ENCODE measurements around the gene OPRD1.
"Not testable (repeated sequence)": the region's sequence is repeated elsewhere in the genome, so short reads cannot be mapped to it uniquely, and the experiment has no call there.

OPRD1 gene

DNA sequence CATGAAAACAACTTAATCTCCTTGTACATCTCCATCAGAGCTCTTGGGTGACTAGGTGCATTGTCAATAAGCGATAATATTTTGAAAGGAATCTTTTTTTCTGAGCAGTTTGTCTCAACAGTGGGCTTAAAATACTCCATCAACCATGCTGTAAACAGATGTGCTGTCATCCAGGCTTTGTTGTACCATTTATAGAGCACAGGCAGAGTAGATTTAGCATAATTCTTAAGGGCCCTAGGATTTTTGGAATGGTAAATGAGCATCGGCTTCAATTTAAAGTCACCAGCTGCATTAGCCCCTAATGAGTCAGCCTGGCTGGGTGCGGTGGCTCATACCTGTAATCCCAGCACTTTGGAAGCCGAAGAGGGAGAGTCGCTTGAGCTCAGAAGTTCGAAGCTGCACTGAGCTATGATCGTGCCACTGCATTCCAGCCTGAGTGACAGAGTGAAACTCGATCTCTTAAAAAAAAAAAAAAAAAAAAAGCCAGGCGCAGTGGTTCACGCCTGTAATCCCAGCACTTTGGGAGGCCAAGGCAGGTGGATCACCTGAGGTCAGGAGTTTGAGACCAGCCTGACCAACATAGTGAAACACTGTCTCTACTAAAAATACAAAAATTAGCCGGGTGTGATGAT lies 16.4 kb downstream of the OPRD1 start:
- not testable (repeated sequence) for H3K27me3 ChIP-seq (ENCODE audit: control insufficient read depth, insufficient read depth, low read length); H3K36me3 ChIP-seq (ENCODE audit: insufficient read depth, low read length); H3K4me3 ChIP-seq (ENCODE audit: low read length); H3K9me3 ChIP-seq (replicated peaks; ENCODE audit: low read length); H3K4me2 ChIP-seq (ENCODE audit: low read length); H3K9ac ChIP-seq (ENCODE audit: low read depth, low read length); H3K4me1 ChIP-seq (ENCODE audit: control insufficient read depth, insufficient read depth, low read length)

DNA sequence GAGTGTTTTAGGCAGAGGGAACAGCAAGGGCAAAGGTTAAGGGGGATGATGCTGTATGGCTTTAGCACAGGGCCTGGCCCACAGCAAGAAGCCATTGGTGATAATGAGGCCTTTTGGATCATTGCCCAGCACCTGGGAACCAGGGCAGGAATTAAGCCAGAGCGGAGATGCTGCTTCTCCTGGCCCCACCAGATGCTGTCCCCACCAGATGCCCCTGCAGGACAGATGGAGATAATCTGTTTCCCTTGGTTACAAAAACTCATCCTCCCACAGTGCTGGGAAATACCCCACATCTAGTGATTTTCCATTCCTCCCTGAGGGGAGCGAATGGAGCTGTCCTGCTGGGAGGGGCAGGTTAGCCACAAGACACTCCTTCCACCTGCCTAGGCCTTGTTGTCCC lies 18.8 kb downstream of the OPRD1 start:
- Histone ChIP-seq H3K27me3 (ENCODE audit: control insufficient read depth, insufficient read depth, low read length) (peaks cover 18% of the 10 kb centered on the region), H3K9me3 (replicated peaks; ENCODE audit: low read length) (no peaks in the 10 kb centered on the region), H3K4me1 (ENCODE audit: control insufficient read depth, insufficient read depth, low read length) (peaks cover 1% of the 10 kb centered on the region), H3K4me3 (ENCODE audit: low read length) (no peak overlapping the region), H3K4me2 (ENCODE audit: low read length) (no peak overlapping the region), H3K36me3 (ENCODE audit: insufficient read depth, low read length) (no peaks in the 10 kb centered on the region), H3K9ac (ENCODE audit: low read depth, low read length) (no peak overlapping the region)

DNA sequence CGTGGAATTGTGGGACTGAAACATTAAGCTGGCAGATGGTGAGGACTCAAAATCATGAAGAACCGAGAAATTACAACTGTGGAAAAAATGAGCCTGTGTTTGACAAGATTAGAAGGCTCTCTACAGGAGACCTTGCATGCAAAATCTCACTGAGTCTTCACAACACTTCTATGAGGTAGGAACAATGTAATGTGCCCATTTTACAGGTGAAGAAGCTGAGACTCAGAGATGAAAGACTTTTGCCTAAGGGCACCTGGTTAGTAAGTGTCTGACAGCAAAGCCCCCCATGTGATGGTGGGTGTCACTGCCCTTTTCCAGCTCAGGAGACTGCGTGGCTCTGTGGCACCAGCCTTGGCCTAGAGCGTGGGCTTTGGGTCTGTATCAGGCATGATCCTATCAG lies 21.0 kb downstream of the OPRD1 start:
- Histone ChIP-seq H3K36me3 (ENCODE audit: insufficient read depth, low read length) (no peaks in the 10 kb centered on the region), H3K4me1 (ENCODE audit: control insufficient read depth, insufficient read depth, low read length) (no peaks in the 10 kb centered on the region), H3K9ac (ENCODE audit: low read depth, low read length) (no peak overlapping the region), H3K4me2 (ENCODE audit: low read length) (no peak overlapping the region), H3K4me3 (ENCODE audit: low read length) (no peak overlapping the region), H3K9me3 (replicated peaks; ENCODE audit: low read length) (no peaks in the 10 kb centered on the region), H3K27me3 (ENCODE audit: control insufficient read depth, insufficient read depth, low read length) (peaks cover 17% of the 10 kb centered on the region)

DNA sequence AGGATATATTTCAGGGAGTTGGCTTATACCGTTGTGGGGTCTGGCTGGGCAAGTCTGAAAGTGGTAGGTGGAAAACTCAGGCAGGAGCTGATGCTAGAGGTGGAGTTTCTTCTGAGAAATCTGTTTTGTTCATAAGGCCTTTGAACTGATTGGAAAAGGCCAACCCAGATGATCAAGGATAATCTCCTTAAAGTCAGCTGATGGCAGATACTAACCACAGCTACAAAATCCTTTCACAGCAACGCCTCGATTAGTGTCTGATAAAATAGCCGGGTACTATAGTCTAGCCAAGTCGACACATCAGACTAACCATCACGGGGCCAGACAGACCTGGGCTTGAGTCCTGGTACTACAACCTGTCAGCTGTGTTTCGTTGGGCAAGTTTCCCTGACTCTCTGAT lies 21.4 kb downstream of the OPRD1 start:
- peaks cover 17% of the 10 kb centered on the region for H3K27me3 ChIP-seq (ENCODE audit: control insufficient read depth, insufficient read depth, low read length)
- H3K4me2 ChIP-seq (ENCODE audit: low read length) = no peak overlapping the region
- H3K4me3 ChIP-seq (ENCODE audit: low read length) = no peak overlapping the region
- H3K9me3 ChIP-seq (replicated peaks; ENCODE audit: low read length) = no peaks in the 10 kb centered on the region
- H3K9ac ChIP-seq (ENCODE audit: low read depth, low read length) = no peak overlapping the region
- H3K4me1 ChIP-seq (ENCODE audit: control insufficient read depth, insufficient read depth, low read length) = no peaks in the 10 kb centered on the region
- no peaks in the 10 kb centered on the region for H3K36me3 ChIP-seq (ENCODE audit: insufficient read depth, low read length)

DNA sequence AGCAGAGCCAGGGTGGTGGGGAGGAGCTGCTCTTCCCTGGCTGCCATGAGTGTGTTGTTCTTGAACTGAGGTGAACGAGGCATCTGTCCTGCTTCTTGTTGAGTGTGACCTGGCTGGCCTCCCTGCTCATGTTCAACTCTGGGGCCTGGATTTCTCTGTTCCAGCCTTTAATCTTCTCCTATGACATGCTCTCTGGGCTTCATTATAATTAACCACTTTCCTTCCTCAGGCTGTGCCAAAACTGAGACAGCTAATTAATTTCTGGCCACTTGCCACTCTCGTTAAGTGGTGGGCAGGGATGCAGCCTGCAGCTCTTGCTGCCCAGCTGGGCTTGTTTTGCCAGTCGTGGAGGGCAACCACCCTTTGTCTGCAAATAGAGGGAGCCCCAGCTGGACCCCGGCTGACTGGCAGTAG lies 23.3 kb downstream of the OPRD1 start:
- Histone ChIP-seq H3K36me3 (ENCODE audit: insufficient read depth, low read length) (no peaks in the 10 kb centered on the region), H3K4me2 (ENCODE audit: low read length) (no peak overlapping the region), H3K9me3 (replicated peaks; ENCODE audit: low read length) (no peaks in the 10 kb centered on the region), H3K4me1 (ENCODE audit: control insufficient read depth, insufficient read depth, low read length) (no peaks in the 10 kb centered on the region), H3K9ac (ENCODE audit: low read depth, low read length) (no peak overlapping the region), H3K4me3 (ENCODE audit: low read length) (no peak overlapping the region), H3K27me3 (ENCODE audit: control insufficient read depth, insufficient read depth, low read length) (peaks cover 36% of the 10 kb centered on the region)

DNA sequence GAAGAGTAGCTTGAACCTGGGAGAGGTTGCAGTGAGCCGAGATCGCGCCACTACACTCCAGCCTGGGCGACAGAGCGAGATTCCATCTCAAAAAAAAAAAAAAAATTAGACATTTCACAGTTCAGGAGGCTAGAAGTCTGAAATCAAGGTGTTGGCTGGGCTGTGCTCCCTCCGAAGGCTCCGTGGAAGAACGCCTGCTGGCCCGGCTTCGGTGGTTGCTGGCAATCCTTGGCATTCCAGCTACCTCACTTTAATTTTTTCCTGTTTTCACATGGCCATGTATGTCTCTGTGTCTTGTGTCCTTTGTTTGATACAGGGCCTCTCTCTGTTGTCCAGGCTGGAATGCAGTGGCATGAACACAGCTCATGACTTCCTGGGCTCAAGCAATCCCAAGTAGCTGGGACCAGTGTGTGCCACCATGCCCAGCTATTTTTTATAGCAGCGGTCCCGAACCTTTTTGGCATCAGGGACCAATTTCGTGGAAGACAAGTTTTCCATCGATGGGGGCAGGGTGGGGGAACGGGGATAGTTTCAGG lies 24.5 kb downstream of the OPRD1 start:
- Histone ChIP-seq H3K4me3 (ENCODE audit: low read length) (no peak overlapping the region), H3K4me2 (ENCODE audit: low read length) (no peak overlapping the region), H3K27me3 (ENCODE audit: control insufficient read depth, insufficient read depth, low read length) (peaks cover 38% of the 10 kb centered on the region), H3K4me1 (ENCODE audit: control insufficient read depth, insufficient read depth, low read length) (no peaks in the 10 kb centered on the region), H3K9me3 (replicated peaks; ENCODE audit: low read length) (no peaks in the 10 kb centered on the region), H3K36me3 (ENCODE audit: insufficient read depth, low read length) (no peaks in the 10 kb centered on the region), H3K9ac (ENCODE audit: low read depth, low read length) (no peak overlapping the region)

DNA sequence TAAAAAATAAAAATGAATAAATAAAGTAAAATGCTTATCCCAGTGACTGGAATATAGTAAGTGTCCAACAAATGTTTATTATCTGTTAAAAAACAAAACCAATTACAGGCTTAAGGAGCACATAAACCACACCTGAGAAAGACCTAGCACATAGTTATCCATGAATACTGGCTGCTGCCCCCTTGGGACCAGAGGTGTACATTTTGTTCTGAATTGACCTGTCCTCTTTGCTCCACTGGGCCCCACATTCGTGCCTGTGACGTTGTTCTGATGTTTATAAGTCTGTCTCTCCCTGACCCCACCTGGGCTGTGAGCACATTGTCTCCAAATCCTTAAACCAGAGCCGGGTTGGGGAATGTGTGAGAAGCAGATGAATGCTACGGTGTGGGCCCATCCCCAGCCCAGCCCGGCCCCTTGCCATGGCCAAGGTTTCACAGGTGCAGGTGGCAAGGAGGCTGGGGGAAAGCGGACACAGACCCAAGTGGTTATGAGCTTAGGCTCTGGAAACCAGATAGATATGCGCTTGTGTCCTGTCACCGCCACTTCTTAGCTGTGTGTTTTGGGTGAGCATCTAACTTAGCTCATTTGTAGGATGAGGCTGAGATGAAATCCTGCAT lies 29.1 kb downstream of the OPRD1 start:
- H3K9ac ChIP-seq (ENCODE audit: low read depth, low read length) = no peak overlapping the region
- H3K36me3 ChIP-seq (ENCODE audit: insufficient read depth, low read length) = no peaks in the 10 kb centered on the region
- H3K4me2 ChIP-seq (ENCODE audit: low read length) = no peak overlapping the region
- H3K9me3 ChIP-seq (replicated peaks; ENCODE audit: low read length) = no peaks in the 10 kb centered on the region
- H3K4me1 ChIP-seq (ENCODE audit: control insufficient read depth, insufficient read depth, low read length) = no peaks in the 10 kb centered on the region
- no peak overlapping the region for H3K4me3 ChIP-seq (ENCODE audit: low read length)
- peaks cover 30% of the 10 kb centered on the region for H3K27me3 ChIP-seq (ENCODE audit: control insufficient read depth, insufficient read depth, low read length)

DNA sequence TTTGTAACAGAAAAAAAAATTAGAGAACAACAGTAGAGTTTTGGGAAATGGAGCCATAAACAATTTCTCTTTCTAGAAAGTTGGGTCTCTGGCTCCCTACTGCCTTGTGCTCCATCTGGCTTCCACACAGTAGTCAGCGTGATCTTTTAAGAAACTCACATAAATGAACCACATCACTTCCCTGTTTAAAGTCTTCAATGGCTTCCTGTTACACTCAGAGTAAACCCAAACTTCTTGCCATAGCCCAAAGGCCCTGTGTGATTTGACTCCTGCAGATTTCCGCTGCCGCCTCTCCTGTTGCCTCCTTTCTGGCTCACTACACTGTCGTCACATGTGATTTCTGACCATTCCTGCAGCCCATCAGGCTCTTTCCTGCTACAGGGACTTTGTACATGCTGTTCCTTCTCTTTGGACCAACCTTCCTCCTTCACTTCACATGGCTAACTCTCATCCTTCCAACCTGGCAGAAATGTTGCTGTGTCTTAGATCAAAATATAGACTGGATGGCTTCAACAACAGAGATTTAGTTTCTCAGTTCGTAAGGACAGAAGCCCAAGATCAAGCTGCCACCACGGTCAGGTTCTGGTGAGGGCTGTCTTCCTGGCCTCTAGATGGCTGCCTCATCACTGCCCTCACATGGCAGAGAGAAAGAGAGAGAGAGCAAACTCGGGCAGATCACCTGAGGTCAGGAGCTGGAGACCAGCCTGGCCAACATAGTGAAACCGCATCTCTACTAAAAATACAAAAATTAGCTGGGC lies 34.0 kb downstream of the OPRD1 start:
- Histone ChIP-seq H3K36me3 (ENCODE audit: insufficient read depth, low read length) (no peaks in the 10 kb centered on the region), H3K9ac (ENCODE audit: low read depth, low read length) (no peak overlapping the region), H3K27me3 (ENCODE audit: control insufficient read depth, insufficient read depth, low read length) (peaks cover 7% of the 10 kb centered on the region), H3K4me2 (ENCODE audit: low read length) (no peak overlapping the region), H3K9me3 (replicated peaks; ENCODE audit: low read length) (no peaks in the 10 kb centered on the region), H3K4me1 (ENCODE audit: control insufficient read depth, insufficient read depth, low read length) (no peaks in the 10 kb centered on the region), H3K4me3 (ENCODE audit: low read length) (no peak overlapping the region)

DNA sequence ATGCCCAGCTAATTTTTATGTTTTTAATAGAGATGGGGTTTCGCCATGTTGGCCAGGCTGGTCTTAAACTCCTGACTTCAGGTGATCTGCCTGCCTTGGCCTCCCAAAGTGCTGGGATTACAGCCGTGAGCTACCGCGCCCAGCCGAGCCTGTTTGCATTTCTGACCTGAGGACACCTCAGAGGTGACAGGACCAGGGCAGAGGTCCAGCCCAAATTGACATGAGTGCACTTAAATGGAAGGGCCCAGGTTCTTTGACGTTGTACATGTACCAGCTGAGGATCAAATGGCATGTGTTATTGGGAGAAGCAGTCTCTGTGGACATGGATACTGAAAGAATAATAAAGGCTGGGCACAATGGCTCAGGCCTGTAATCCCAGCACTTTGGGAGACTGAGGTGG lies 35.2 kb downstream of the OPRD1 start:
- H3K36me3 ChIP-seq (ENCODE audit: insufficient read depth, low read length); H3K9me3 ChIP-seq (replicated peaks; ENCODE audit: low read length); H3K4me2 ChIP-seq (ENCODE audit: low read length); H3K27me3 ChIP-seq (ENCODE audit: control insufficient read depth, insufficient read depth, low read length); H3K4me3 ChIP-seq (ENCODE audit: low read length); H3K9ac ChIP-seq (ENCODE audit: low read depth, low read length); H3K4me1 ChIP-seq (ENCODE audit: control insufficient read depth, insufficient read depth, low read length): not testable (repeated sequence)

DNA sequence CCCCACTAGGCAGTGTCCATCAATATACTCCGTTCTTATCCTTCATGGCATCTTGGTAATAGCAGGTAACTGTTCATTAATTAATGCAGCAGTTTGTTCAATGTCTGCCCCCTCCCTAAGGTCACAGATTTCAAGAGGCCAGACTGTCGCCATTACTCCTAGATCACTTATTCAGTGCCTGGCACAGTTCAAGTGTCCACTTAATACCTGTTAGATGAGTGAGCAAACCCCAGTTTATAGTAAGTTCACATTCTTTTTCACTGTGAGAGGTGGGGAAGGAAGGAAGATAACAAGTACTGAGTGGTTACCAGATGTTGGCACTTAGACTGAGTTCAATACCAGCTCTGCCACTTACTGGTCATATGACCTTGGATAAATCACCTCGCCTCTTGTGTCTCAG lies 36.4 kb downstream of the OPRD1 start:
- H3K9me3 ChIP-seq (replicated peaks; ENCODE audit: low read length) = no peaks in the 10 kb centered on the region
- no peaks in the 10 kb centered on the region for H3K36me3 ChIP-seq (ENCODE audit: insufficient read depth, low read length)
- H3K4me1 ChIP-seq (ENCODE audit: control insufficient read depth, insufficient read depth, low read length) = no peaks in the 10 kb centered on the region
- H3K9ac ChIP-seq (ENCODE audit: low read depth, low read length) = no peak overlapping the region
- H3K27me3 ChIP-seq (ENCODE audit: control insufficient read depth, insufficient read depth, low read length) = peaks cover 7% of the 10 kb centered on the region
- H3K4me3 ChIP-seq (ENCODE audit: low read length) = no peak overlapping the region
- no peak overlapping the region for H3K4me2 ChIP-seq (ENCODE audit: low read length)

DNA sequence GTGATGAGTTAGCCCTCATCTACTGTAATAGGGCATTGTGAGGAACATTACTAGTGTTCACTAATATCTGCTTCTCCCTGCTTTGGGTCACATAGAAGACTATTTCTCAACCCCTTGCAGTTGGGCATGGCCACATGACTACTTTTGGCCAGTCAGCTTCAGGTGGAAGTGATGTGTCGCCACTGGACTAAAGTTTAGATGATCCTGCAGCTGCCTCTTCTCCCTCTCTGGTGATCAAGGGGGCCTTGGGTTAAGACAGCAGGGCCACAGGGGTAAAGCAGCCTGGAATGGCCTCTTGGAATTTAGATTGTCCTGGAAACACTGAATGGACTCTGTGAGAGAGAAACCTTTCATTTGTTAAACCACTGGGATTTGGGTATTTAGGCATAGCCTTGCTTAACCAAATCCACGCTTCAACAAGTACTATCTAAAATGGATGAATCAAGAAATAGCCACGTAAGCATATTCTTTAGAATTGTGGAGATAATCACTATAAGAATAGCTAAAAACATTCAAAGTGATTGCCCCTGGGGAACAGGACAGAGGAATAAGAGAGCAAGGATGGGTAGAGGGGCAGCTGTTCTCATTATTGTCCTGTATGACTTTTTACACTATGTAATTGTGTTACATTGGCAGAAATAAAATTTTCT lies 41.2 kb downstream of the OPRD1 start:
- Histone ChIP-seq H3K4me3 (ENCODE audit: low read length) (no peak overlapping the region), H3K4me1 (ENCODE audit: control insufficient read depth, insufficient read depth, low read length) (peaks cover 5% of the 10 kb centered on the region), H3K9ac (ENCODE audit: low read depth, low read length) (no peak overlapping the region), H3K9me3 (replicated peaks; ENCODE audit: low read length) (no peaks in the 10 kb centered on the region), H3K27me3 (ENCODE audit: control insufficient read depth, insufficient read depth, low read length) (peaks cover 26% of the 10 kb centered on the region), H3K36me3 (ENCODE audit: insufficient read depth, low read length) (no peaks in the 10 kb centered on the region), H3K4me2 (ENCODE audit: low read length) (no peak overlapping the region)
